Psoas muscle (tissue), 8 donors: ENCODE measurements around the gene CDIP1. TPM values are rescaled to one million over a fixed set of nuclear protein-coding genes. Genes with fewer than 3 reads are reported as not detected.

Experiments
- ATAC-seq, 4 donors: fragments of 200-7000 bp; cut with Tn5 transposase; one replicate each; pipeline ENCODE4 v1.9.1; 2020; ENCODE audit warnings: moderate library complexity in 3 of 4, mild to moderate bottlenecking in 2 of 4
- DNase-seq, 2 donors: peaks; one replicate each; pipeline ENCODE4 v3.0.0-alpha.2; 2020
- H3K27ac ChIP-seq: fragments of 200-600 bp; one replicate; pipeline ENCODE4 v1.8.0; 2022
- H3K27me3 ChIP-seq, 3 donors: fragments of 200-600 bp in 1 of 3; one replicate each; pipeline versions ENCODE4 v1.6.1 to v1.8.0; 2013 to 2022; ENCODE audit warnings: low read length in 2 of 3, mild to moderate bottlenecking in 2 of 3, moderate library complexity in 1 of 3; ENCODE audit not compliant: insufficient read depth in 3 of 3
- H3K36me3 ChIP-seq, 2 donors: fragments of 200-600 bp in 1 of 2; one replicate each; pipeline versions ENCODE4 v1.6.1 to v1.8.0; 2013 to 2022; ENCODE audit warnings: low read depth in 1 of 2, mild to moderate bottlenecking in 1 of 2, moderate library complexity in 1 of 2; ENCODE audit not compliant: insufficient read depth in 1 of 2
- H3K4me1 ChIP-seq: fragments of 200-600 bp; one replicate; pipeline ENCODE4 v1.8.0; 2022
- H3K4me3 ChIP-seq: fragments of 200-600 bp; one replicate; pipeline ENCODE4 v1.8.0; 2022; ENCODE audit warnings: mild to moderate bottlenecking
- H3K9me3 ChIP-seq: fragments of 200-600 bp; one replicate; pipeline ENCODE4 v1.8.0; 2022
- CTCF ChIP-seq: fragments of 200-600 bp; IDR thresholded peaks from one replicate; pipeline ENCODE4 v1.8.0; 2022; ENCODE audit warnings: antibody characterized with exemption
- WGBS, 3 donors: extraction: QIAGEN DNeasy Blood & Tissue Kit; methylation state at CpG; one replicate each; pipeline versions ENCODE4 v1.1.6 to v1.1.7; 2013; 5-methylcytosine and 5-hydroxymethylcytosine counted together
- intact Hi-C, 2 donors: fragments of 100-400 bp; cut with DNase I; formaldehyde crosslinking; loops; one replicate each; pipeline versions ENCODE4 v1.11.0 to v1.14.2; 2022
- polyA plus RNA-seq, 3 donors: library from polyadenylated mRNA; stranded (reverse); fragments of 200-250 nt; gene quantifications; one replicate each; pipeline ENCODE4 v1.2.3, GENCODE V29; 2013
- total RNA-seq, 4 donors: library from RNA; stranded (reverse); fragmentation: NEBNext Ultra II Directional in 2 of 4; extraction: Animal tissue kit (Norgen Biotek cat#: 25700) in 2 of 4; gene quantifications; one replicate each; pipeline versions ENCODE4 v1.2.1 to v1.2.4, GENCODE V29; 2021 to 2023
- donor health status: healthy with polysubstance abuse.
- donor health status: DM: no; HTN: no; CAD: no; lungs with moderate emphysema.
- donor health status: Bipolar disorder and iron deficiency.
- donor health status: healthy.
- donor health status: DM: yes; HTN: yes; CAD: no.
- donor health status: DM: no; HTN: no; CAD: no.
- donor health status: DM: no; HTN: no; CAD: no.
- donor health status: DM: yes; HTN: yes; CAD: no.

Gene CDIP1
- total and polyA plus RNA-seq, 7 donors = 18.7 to 51.8 (median 31.3) TPM

- 29 to 49% (median 37%) methylated on average over 7 of the region's 7 CpGs for WGBS, 3 donors
- Histone ChIP-seq H3K27me3 (no peaks in the 10 kb centered on the region), H3K27ac (peak overlapping the region; percentile 66), H3K4me1 (peaks cover 53% of the 10 kb centered on the region), H3K9me3 (no peaks in the 10 kb centered on the region), H3K4me3 (no peak overlapping the region), H3K36me3 (no peaks in the 10 kb centered on the region)
- DNase-seq (peak in 1 of 2 donors; percentile 72), ATAC-seq (peak in 2 of 4 donors; percentile 23 to 27)
- no peak for TF ChIP-seq CTCF
- intact Hi-C loops = no loop called here
Measured at GRCh38 chr16:4525069-4525468, 13.5 kb downstream of the CDIP1 start.

- no peak for TF ChIP-seq CTCF
- Histone ChIP-seq H3K36me3 (no peaks in the 10 kb centered on the region), H3K4me1 (peaks cover 48% of the 10 kb centered on the region), H3K9me3 (no peaks in the 10 kb centered on the region), H3K27me3 (no peaks in the 10 kb centered on the region), H3K4me3 (no peak overlapping the region), H3K27ac (peak overlapping the region; percentile 66)
- ATAC-seq = no peak
- intact Hi-C loops = no loop called here
- no peak for DNase-seq
Measured at GRCh38 chr16:4524571-4524970, 14.0 kb downstream of the CDIP1 start.

- Histone ChIP-seq H3K36me3 (no peaks in the 10 kb centered on the region), H3K4me1 (peaks cover 39% of the 10 kb centered on the region), H3K4me3 (no peak overlapping the region), H3K9me3 (no peaks in the 10 kb centered on the region), H3K27me3 (no peaks in the 10 kb centered on the region), H3K27ac (peak overlapping the region; percentile 66)
- intact Hi-C loops = no loop called here
- WGBS, 3 donors = 67 to 100% (median 76%) methylated on average over 4 of the region's 4 CpGs
- DNase-seq (no peak), ATAC-seq (no peak)
- no peak for TF ChIP-seq CTCF
Measured at GRCh38 chr16:4523686-4524085, 14.9 kb downstream of the CDIP1 start.

GRCh38 chr16:4522051-4522581 lies 16.5 kb downstream of the CDIP1 start:
- WGBS, 3 donors = 13 to 22% (median 19%) methylated on average over 8 of the region's 8 CpGs
- H3K4me1 ChIP-seq = peaks cover 39% of the 10 kb centered on the region
- H3K27me3 ChIP-seq = no peaks in the 10 kb centered on the region
- no peak overlapping the region for H3K4me3 ChIP-seq
- TF ChIP-seq CTCF = no peak
- H3K27ac ChIP-seq = peak overlapping the region; percentile 66
- ATAC-seq = peak; percentile 63 to 75 (median 70)
- DNase-seq = peak; percentile 47 to 80
- H3K9me3 ChIP-seq = no peaks in the 10 kb centered on the region
- no peaks in the 10 kb centered on the region for H3K36me3 ChIP-seq
- intact Hi-C loops = no loop called here

GRCh38 chr16:4520913-4521312 lies 17.7 kb downstream of the CDIP1 start:
- Histone ChIP-seq H3K9me3 (no peaks in the 10 kb centered on the region), H3K4me3 (no peak overlapping the region), H3K27ac (peak overlapping the region; percentile 66), H3K27me3 (no peaks in the 10 kb centered on the region), H3K36me3 (no peaks in the 10 kb centered on the region), H3K4me1 (peaks cover 37% of the 10 kb centered on the region)
- DNase-seq (no peak), ATAC-seq (no peak)
- intact Hi-C loops = no loop called here
- no peak for TF ChIP-seq CTCF
- 77 to 82% (median 78%) methylated on average over 7 of the region's 7 CpGs for WGBS, 3 donors
